HCT116 (cell line): ENCODE data around the gene ACSM6. TPM values are rescaled to one million over a fixed set of nuclear protein-coding genes. Genes with fewer than 3 reads are reported as not detected.

Experiments
- ATAC-seq: fragments of 200-7000 bp; cut with Tn5 transposase; 2 replicates; pipeline ENCODE4 v1.9.1; 2020; ENCODE audit warnings: mild to moderate bottlenecking, moderate library complexity
- BruUV-seq: library from RNA; stranded (reverse); fragments of 400-500 nt; replicated peaks from 2 replicates; lab custom pipeline; 2021; lab: Mats Ljungman, UMichigan
- CTCF ChIA-PET: fragments of 300-600 bp; sonication (Branson Sonifier 250); formaldehyde crosslinking; loops from one replicate; lab custom pipeline; 2021; ENCODE audit warnings: antibody characterized with exemption; lab: Charles Lee
- POLR2A ChIA-PET: fragments of 300-600, 350-600 bp; sonication (Branson Sonifier 250); formaldehyde crosslinking; loops from one replicate; lab custom pipeline; 2021; ENCODE audit warnings: antibody characterized with exemption; lab: Charles Lee
- RAD21 ChIA-PET, 2 experiments: fragments of 300-600 bp; sonication (Branson Sonifier 250); formaldehyde crosslinking; loops; one replicate each; lab custom pipeline; 2023; ENCODE audit warnings: low total read pairs in 2 of 2; ENCODE audit not compliant: uncharacterized antibody in 2 of 2, unreplicated experiment in 2 of 2, low non-redundant PET in 1 of 2; lab: Charles Lee
- DNase-seq: peaks from one replicate; pipeline ENCODE4 v3.0.0-alpha.2; 2010; ENCODE audit warnings: low read depth, low spot score
- H2AFZ ChIP-seq: fragments of 200-600 bp; shearing (Covaris generic), sonication (generic); 2 replicates; pipeline ENCODE4 v1.6.1; 2017; ENCODE audit warnings: low read depth, mixed run types, mixed read lengths, antibody characterized with exemption, low read length; ENCODE audit not compliant: poor library complexity, severe bottlenecking
- H3K27ac ChIP-seq: 2 replicates; pipeline ENCODE4 v1.5.1; 2012; ENCODE audit warnings: low read depth, low read length
- H3K27me3 ChIP-seq: fragments of 200-600 bp; sonication (generic); 2 replicates; pipeline ENCODE4 v1.6.1; 2016; ENCODE audit warnings: mixed run types, low read length, mixed read lengths; ENCODE audit not compliant: insufficient read depth
- H3K36me3 ChIP-seq, 2 experiments: fragments of 200-500 bp in 1 of 2; fragments of 200-600 bp in 1 of 2; sonication (Bioruptor generic) in 1 of 2; sonication (generic) in 1 of 2; 2 replicates each; pipeline versions ENCODE4 v1.5.1 to v1.6.1; 2014 to 2016; ENCODE audit warnings: low read length in 2 of 2, inconsistent platforms in 1 of 2, mixed read lengths in 1 of 2, mixed run types in 1 of 2; ENCODE audit not compliant: insufficient read depth in 2 of 2, control insufficient read depth in 1 of 2
- H3K4me1 ChIP-seq, 2 experiments: fragments of 200-600 bp in 1 of 2; sonication (generic) in 1 of 2; 2 replicates each; pipeline versions ENCODE4 v1.5.1 to v1.6.1; 2012 to 2017; ENCODE audit warnings: low read length in 2 of 2, inconsistent platforms in 1 of 2, mild to moderate bottlenecking in 1 of 2, mixed read lengths in 1 of 2, mixed run types in 1 of 2, moderate library complexity in 1 of 2; ENCODE audit not compliant: insufficient read depth in 2 of 2, control insufficient read depth in 1 of 2
- H3K4me2 ChIP-seq: fragments of 200-600 bp; sonication (generic); 2 replicates; pipeline ENCODE4 v1.6.1; 2017; ENCODE audit warnings: mixed run types, low read length, mixed read lengths
- H3K4me3 ChIP-seq, 2 experiments: fragments of 200-600 bp in 1 of 2; sonication (generic) in 1 of 2; replicated peaks in 1 of 2; 2 replicates each; pipeline ENCODE4 v1.5.1; 2011 to 2016; ENCODE audit warnings: low read length in 2 of 2, control low read depth in 1 of 2, low read depth in 1 of 2, mild to moderate bottlenecking in 1 of 2, mixed read lengths in 1 of 2, mixed run types in 1 of 2
- H3K79me2 ChIP-seq: fragments of 200-600 bp; sonication (generic); 2 replicates; pipeline ENCODE4 v1.6.1; 2017; ENCODE audit warnings: mild to moderate bottlenecking, mixed run types, low read length, moderate library complexity, mixed read lengths; ENCODE audit not compliant: insufficient read depth
- H3K9ac ChIP-seq: fragments of 200-600 bp; sonication (generic); 2 replicates; pipeline ENCODE4 v1.6.1; 2016; ENCODE audit warnings: low read length, mixed read lengths
- H3K9me2 ChIP-seq: fragments of 200-600 bp; sonication (generic), shearing (Covaris generic); 2 replicates; pipeline ENCODE4 v1.6.1; 2017; ENCODE audit warnings: mixed run types, mild to moderate bottlenecking, moderate library complexity; ENCODE audit not compliant: insufficient read depth
- H3K9me3 ChIP-seq, 2 experiments: fragments of 200-500 bp in 1 of 2; fragments of 200-600 bp in 1 of 2; sonication (Bioruptor generic) in 1 of 2; sonication (generic) in 1 of 2; 2 replicates each; pipeline ENCODE4 v1.6.1; 2014 to 2017; ENCODE audit warnings: low read length in 2 of 2, mixed read lengths in 2 of 2, inconsistent platforms in 1 of 2, low read depth in 1 of 2, mild to moderate bottlenecking in 1 of 2, mixed run types in 1 of 2, moderate library complexity in 1 of 2; ENCODE audit not compliant: control insufficient read depth in 1 of 2, insufficient read depth in 1 of 2
- H4K20me1 ChIP-seq: fragments of 200-600 bp; sonication (generic), shearing (Covaris generic); 2 replicates; pipeline ENCODE4 v1.6.1; 2017; ENCODE audit warnings: mixed run types, mild to moderate bottlenecking, moderate library complexity; ENCODE audit not compliant: insufficient read depth
- EGR1 ChIP-seq: IDR thresholded peaks from 2 replicates; pipeline ENCODE4 v1.6.1; 2012; ENCODE audit warnings: low read depth
- FOSL1 ChIP-seq: IDR thresholded peaks from 2 replicates; pipeline ENCODE4 v1.6.1; 2012; ENCODE audit warnings: low read depth
- POLR2A ChIP-seq: IDR thresholded peaks from 2 replicates; pipeline ENCODE4 v1.7.0; 2011; ENCODE audit warnings: borderline replicate concordance; ENCODE audit not compliant: insufficient read depth, insufficient read length; ENCODE audit errors: extremely low read depth
- SIN3A ChIP-seq: IDR thresholded peaks from 2 replicates; pipeline ENCODE4 v1.6.1; 2012; ENCODE audit warnings: low read depth
- SRF ChIP-seq: IDR thresholded peaks from 2 replicates; pipeline ENCODE4 v1.6.1; 2012; ENCODE audit warnings: low read depth
- ZFX ChIP-seq: fragments of 450-650 bp; IDR thresholded peaks from 2 replicates; pipeline ENCODE4 v1.6.1; 2017
- ZNF274 ChIP-seq: fragments of 200-500 bp; sonication (Bioruptor generic); IDR thresholded peaks from 2 replicates; pipeline ENCODE4 v1.6.1; 2014; ENCODE audit warnings: mild to moderate bottlenecking, low read depth, low read length, inconsistent platforms
- intact Hi-C: fragments of 100-400 bp; cut with micrococcal nuclease; formaldehyde crosslinking; loops from 2 replicates; pipeline ENCODE4 v1.10.0; 2022
- total RNA-seq: library from RNA; stranded (reverse); gene quantifications from one replicate; pipeline ENCODE4 v1.2.1, GENCODE V29; 2021; ENCODE audit not compliant: unreplicated experiment
- TF ChIP-seq, protein P1 (sequence below): IDR thresholded peaks from 2 replicates; pipeline ENCODE4 v1.6.1; 2012; ENCODE audit warnings: low read depth

Gene ACSM6
- total RNA-seq, 1 experiment from 2014 or later: not detected

GRCh38 chr10:95177429-95177828, 16.6 kb upstream of the ACSM6 start:
- H3K36me3 ChIP-seq: no peaks in the 10 kb centered on the region
- intact Hi-C loops: no loop called here
- DNase-seq (no peak), ATAC-seq (no peak)
- no TSS peak for BruUV-seq
- no peaks in the 10 kb centered on the region for H3K9me3 ChIP-seq
- ChIA-PET POLR2A (no interaction called here), CTCF (no interaction called here), RAD21 (no interaction called here)
- H3K4me2 ChIP-seq: no peak overlapping the region
- H3K9me2 ChIP-seq: no peaks in the 10 kb centered on the region
- no peak overlapping the region for H3K27ac ChIP-seq
- H3K4me3 ChIP-seq: no peak overlapping the region
- H3K9ac ChIP-seq: no peak overlapping the region
- no peaks in the 10 kb centered on the region for H3K79me2 ChIP-seq
- H3K27me3 ChIP-seq: no peaks in the 10 kb centered on the region
- no peak overlapping the region for H2AFZ ChIP-seq
- H4K20me1 ChIP-seq: no peaks in the 10 kb centered on the region
- no peak for TF ChIP-seq EGR1
- no peak for TF ChIP-seq FOSL1
- no peak for TF ChIP-seq SIN3A
- no peak for TF ChIP-seq ZFX
- TF ChIP-seq POLR2A: no peak
- no peak for TF ChIP-seq ZNF274
- TF ChIP-seq, protein P1, sequence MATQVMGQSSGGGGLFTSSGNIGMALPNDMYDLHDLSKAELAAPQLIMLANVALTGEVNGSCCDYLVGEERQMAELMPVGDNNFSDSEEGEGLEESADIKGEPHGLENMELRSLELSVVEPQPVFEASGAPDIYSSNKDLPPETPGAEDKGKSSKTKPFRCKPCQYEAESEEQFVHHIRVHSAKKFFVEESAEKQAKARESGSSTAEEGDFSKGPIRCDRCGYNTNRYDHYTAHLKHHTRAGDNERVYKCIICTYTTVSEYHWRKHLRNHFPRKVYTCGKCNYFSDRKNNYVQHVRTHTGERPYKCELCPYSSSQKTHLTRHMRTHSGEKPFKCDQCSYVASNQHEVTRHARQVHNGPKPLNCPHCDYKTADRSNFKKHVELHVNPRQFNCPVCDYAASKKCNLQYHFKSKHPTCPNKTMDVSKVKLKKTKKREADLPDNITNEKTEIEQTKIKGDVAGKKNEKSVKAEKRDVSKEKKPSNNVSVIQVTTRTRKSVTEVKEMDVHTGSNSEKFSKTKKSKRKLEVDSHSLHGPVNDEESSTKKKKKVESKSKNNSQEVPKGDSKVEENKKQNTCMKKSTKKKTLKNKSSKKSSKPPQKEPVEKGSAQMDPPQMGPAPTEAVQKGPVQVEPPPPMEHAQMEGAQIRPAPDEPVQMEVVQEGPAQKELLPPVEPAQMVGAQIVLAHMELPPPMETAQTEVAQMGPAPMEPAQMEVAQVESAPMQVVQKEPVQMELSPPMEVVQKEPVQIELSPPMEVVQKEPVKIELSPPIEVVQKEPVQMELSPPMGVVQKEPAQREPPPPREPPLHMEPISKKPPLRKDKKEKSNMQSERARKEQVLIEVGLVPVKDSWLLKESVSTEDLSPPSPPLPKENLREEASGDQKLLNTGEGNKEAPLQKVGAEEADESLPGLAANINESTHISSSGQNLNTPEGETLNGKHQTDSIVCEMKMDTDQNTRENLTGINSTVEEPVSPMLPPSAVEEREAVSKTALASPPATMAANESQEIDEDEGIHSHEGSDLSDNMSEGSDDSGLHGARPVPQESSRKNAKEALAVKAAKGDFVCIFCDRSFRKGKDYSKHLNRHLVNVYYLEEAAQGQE: no peak
- H3K4me1 ChIP-seq: no peaks in the 10 kb centered on the region

DNA sequence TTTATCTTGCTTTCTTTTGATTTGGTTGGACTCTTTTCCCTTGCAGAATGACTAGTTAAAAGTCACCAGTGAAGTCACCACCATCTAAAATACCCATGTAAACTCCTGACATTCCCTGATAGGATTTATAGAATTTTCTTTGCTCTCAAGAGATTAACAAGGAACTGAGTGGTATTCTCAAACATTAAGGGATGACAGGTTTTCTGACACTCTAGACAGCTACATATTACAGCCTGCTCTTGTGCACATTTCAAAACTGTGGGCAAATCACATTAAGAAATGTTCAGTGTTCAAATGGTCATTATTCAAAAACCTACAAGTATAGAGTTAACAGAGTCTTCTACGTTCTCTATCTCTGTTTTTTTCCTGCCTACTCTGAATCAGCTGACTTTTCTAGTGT, 15.8 kb upstream of the ACSM6 start:
- no peak overlapping the region for H2AFZ ChIP-seq
- no peaks in the 10 kb centered on the region; the same call in 1 of the 2 replicates for H4K20me1 ChIP-seq
- ChIA-PET RAD21 (no interaction called here), POLR2A (no interaction called here)
- DNase-seq (no peak), ATAC-seq (no peak)
- intact Hi-C loops: no loop called here
- H3K9me2 ChIP-seq: no peaks in the 10 kb centered on the region
- no peak overlapping the region for H3K27ac ChIP-seq
- no peak overlapping the region for H3K4me2 ChIP-seq
- H3K9me3 ChIP-seq: no peaks in the 10 kb centered on the region
- TF ChIP-seq, protein P1: no peak
- TF ChIP-seq FOSL1 (no peak), SRF (no peak)
- TF ChIP-seq, all 23 proteins: peak for 0
- Histone ChIP-seq H3K4me3 (no peak overlapping the region), H3K27me3 (no peaks in the 10 kb centered on the region), H3K79me2 (no peaks in the 10 kb centered on the region), H3K4me1 (peaks cover 0 to 4% of the 10 kb centered on the region in 2 experiments; a peak in 2 of 4 replicates), H3K9ac (no peak overlapping the region), H3K36me3 (no peaks in the 10 kb centered on the region)
- CTCF ChIA-PET: no interaction called here
- no TSS peak for BruUV-seq
